Vagina (tissue), 2 donors: ENCODE data around the gene FSTL5. TPM values are rescaled to one million over a fixed set of nuclear protein-coding genes. Genes with fewer than 3 reads are reported as not detected.
"Not testable (repeated sequence)": the region's sequence is repeated elsewhere in the genome, so short reads cannot be mapped to it uniquely, and the experiment has no call there.

Experiments used
- DNase-seq, 2 donors: peaks; one replicate each; pipeline ENCODE4 v3.0.0-alpha.2; 2017; ENCODE audit errors: extremely low spot score in 2 of 2
- H3K27ac ChIP-seq: fragments of 200-600 bp; sonication (generic); one replicate; pipeline ENCODE4 v1.5.1; 2019
- H3K27me3 ChIP-seq: fragments of 200-600 bp; sonication (generic); one replicate; pipeline ENCODE4 v1.5.1; 2019
- H3K36me3 ChIP-seq, 2 donors: fragments of 200-600 bp; sonication (generic); one replicate each; pipeline ENCODE4 v1.5.1; 2017 to 2019
- H3K4me1 ChIP-seq: fragments of 200-600 bp; sonication (generic); one replicate; pipeline ENCODE4 v1.5.1; 2019
- H3K4me3 ChIP-seq, 2 donors: fragments of 200-600 bp; sonication (generic); 1 replicate in 1 of 2; 2 replicates in 1 of 2; pipeline ENCODE4 v1.5.1; 2016 to 2019
- H3K9me3 ChIP-seq: fragments of 200-600 bp; sonication (generic); one replicate; pipeline ENCODE4 v1.5.1; 2019
- POLR2A ChIP-seq, 2 donors: fragments of 450-650 bp; IDR thresholded peaks; one replicate each; pipeline ENCODE4 v1.6.1; 2017; ENCODE audit warnings: antibody characterized with exemption in 2 of 2, mild to moderate bottlenecking in 2 of 2, moderate library complexity in 2 of 2
- POLR2AphosphoS5 ChIP-seq, 2 donors: sonication (generic); formaldehyde crosslinking; IDR thresholded peaks; one replicate each; pipeline ENCODE4 v1.9.0; 2017; ENCODE audit warnings: antibody characterized with exemption in 2 of 2, mild to moderate bottlenecking in 2 of 2, low read depth in 1 of 2; ENCODE audit not compliant: insufficient read depth in 1 of 2
- intact Hi-C: fragments of 100-400 bp; cut with DNase I; formaldehyde crosslinking; loops from one replicate; pipeline ENCODE4 v1.15.1; 2023
- total RNA-seq: library from RNA; depleted of rRNA; stranded (reverse); fragments of >200 nt; gene quantifications from one replicate; pipeline ENCODE4 v1.2.3, GENCODE V29; 2016
- TF ChIP-seq, protein P1 (sequence below), 3 experiments: fragments of 450-650 bp in 2 of 3; fragments of 200-600 bp in 1 of 3; sonication (generic) in 1 of 3; IDR thresholded peaks; one replicate each; pipeline ENCODE4 v1.5.1; 2017 to 2019; ENCODE audit warnings: antibody characterized with exemption in 3 of 3, mild to moderate bottlenecking in 2 of 3, moderate library complexity in 2 of 3

FSTL5 gene
- total RNA-seq, 1 donor from 2014 or later: 0.74 TPM

GRCh38 chr4:162117051-162117450 lies 46.7 kb downstream of the FSTL5 start:
- Histone ChIP-seq H3K27me3 (no peaks in the 10 kb centered on the region), H3K4me3 (no peak overlapping the region), H3K27ac (no peak overlapping the region), H3K9me3 (no peaks in the 10 kb centered on the region), H3K4me1 (no peaks in the 10 kb centered on the region), H3K36me3 (no peaks in the 10 kb centered on the region)
- no peak for DNase-seq
- intact Hi-C loops: no loop called here
- TF ChIP-seq, protein P1, sequence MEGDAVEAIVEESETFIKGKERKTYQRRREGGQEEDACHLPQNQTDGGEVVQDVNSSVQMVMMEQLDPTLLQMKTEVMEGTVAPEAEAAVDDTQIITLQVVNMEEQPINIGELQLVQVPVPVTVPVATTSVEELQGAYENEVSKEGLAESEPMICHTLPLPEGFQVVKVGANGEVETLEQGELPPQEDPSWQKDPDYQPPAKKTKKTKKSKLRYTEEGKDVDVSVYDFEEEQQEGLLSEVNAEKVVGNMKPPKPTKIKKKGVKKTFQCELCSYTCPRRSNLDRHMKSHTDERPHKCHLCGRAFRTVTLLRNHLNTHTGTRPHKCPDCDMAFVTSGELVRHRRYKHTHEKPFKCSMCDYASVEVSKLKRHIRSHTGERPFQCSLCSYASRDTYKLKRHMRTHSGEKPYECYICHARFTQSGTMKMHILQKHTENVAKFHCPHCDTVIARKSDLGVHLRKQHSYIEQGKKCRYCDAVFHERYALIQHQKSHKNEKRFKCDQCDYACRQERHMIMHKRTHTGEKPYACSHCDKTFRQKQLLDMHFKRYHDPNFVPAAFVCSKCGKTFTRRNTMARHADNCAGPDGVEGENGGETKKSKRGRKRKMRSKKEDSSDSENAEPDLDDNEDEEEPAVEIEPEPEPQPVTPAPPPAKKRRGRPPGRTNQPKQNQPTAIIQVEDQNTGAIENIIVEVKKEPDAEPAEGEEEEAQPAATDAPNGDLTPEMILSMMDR (IDR thresholded peaks at IDR 0.05): no peak

GRCh38 chr4:162116095-162116779 lies 47.6 kb downstream of the FSTL5 start:
- no peak for TF ChIP-seq POLR2AphosphoS5 (IDR thresholded peaks at IDR 0.05; ENCODE audit: insufficient read depth in 1 of 2, low read depth in 1 of 2)
- TF ChIP-seq POLR2A (IDR thresholded peaks at IDR 0.05): no peak
- TF ChIP-seq, protein P1 (IDR thresholded peaks at IDR 0.05): no peak
- intact Hi-C loops: no loop called here
- H3K27ac ChIP-seq: no peak overlapping the region
- H3K4me1 ChIP-seq: no peaks in the 10 kb centered on the region
- H3K9me3 ChIP-seq: no peaks in the 10 kb centered on the region
- no peaks in the 10 kb centered on the region for H3K27me3 ChIP-seq
- H3K36me3 ChIP-seq: no peaks in the 10 kb centered on the region
- no peak overlapping the region for H3K4me3 ChIP-seq
- no peak for DNase-seq

DNA sequence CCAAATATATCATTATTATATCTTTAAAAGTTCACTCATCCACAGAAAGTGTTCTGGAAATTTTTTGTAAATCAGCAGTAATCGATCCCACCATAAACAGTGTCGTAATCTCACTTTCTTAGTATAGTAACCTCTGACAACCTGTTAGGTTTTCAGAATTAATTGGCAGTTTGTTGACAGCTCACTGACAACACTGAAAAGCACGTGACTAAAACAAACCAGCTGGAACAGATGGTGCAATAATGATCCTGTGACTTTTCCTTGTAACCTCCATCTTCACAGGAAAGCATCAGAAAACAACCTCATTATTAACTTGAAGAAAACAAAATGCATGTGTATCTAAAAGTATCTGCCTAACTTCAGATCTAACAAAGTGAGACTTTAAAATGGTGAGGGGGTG lies 48.5 kb downstream of the FSTL5 start:
- no peak for DNase-seq
- Histone ChIP-seq H3K9me3 (no peaks in the 10 kb centered on the region), H3K27me3 (no peaks in the 10 kb centered on the region), H3K36me3 (no peaks in the 10 kb centered on the region), H3K4me3 (no peak overlapping the region), H3K27ac (no peak overlapping the region), H3K4me1 (no peaks in the 10 kb centered on the region)
- intact Hi-C loops: no loop called here
- TF ChIP-seq POLR2A (IDR thresholded peaks at IDR 0.05) (no peak), POLR2AphosphoS5 (IDR thresholded peaks at IDR 0.05; ENCODE audit: insufficient read depth in 1 of 2, low read depth in 1 of 2) (no peak)
- TF ChIP-seq, protein P1 (IDR thresholded peaks at IDR 0.05): no peak

- no peak overlapping the region for H3K4me3 ChIP-seq
- DNase-seq: no peak
- no peak overlapping the region for H3K27ac ChIP-seq
- no peaks in the 10 kb centered on the region for H3K27me3 ChIP-seq
- no peaks in the 10 kb centered on the region for H3K36me3 ChIP-seq
- H3K4me1 ChIP-seq: no peaks in the 10 kb centered on the region
- no peak for TF ChIP-seq POLR2AphosphoS5 (IDR thresholded peaks at IDR 0.05; ENCODE audit: insufficient read depth in 1 of 2, low read depth in 1 of 2)
- TF ChIP-seq, protein P1 (IDR thresholded peaks at IDR 0.05): no peak
- TF ChIP-seq POLR2A (IDR thresholded peaks at IDR 0.05): no peak
- no peaks in the 10 kb centered on the region for H3K9me3 ChIP-seq
- intact Hi-C loops: no loop called here
Measured at GRCh38 chr4:162111078-162111477, 52.7 kb downstream of the FSTL5 start.

GRCh38 chr4:162104459-162105124 lies 59.2 kb downstream of the FSTL5 start:
- no peaks in the 10 kb centered on the region for H3K9me3 ChIP-seq
- TF ChIP-seq POLR2AphosphoS5 (IDR thresholded peaks at IDR 0.05; ENCODE audit: insufficient read depth in 1 of 2, low read depth in 1 of 2) (no peak), POLR2A (IDR thresholded peaks at IDR 0.05) (no peak)
- TF ChIP-seq, protein P1 (IDR thresholded peaks at IDR 0.05): no peak
- no peaks in the 10 kb centered on the region for H3K27me3 ChIP-seq
- intact Hi-C loops: no loop called here
- H3K4me3 ChIP-seq: no peak overlapping the region
- no peak for DNase-seq
- H3K27ac ChIP-seq: no peak overlapping the region
- H3K4me1 ChIP-seq: no peaks in the 10 kb centered on the region
- no peaks in the 10 kb centered on the region for H3K36me3 ChIP-seq

DNA sequence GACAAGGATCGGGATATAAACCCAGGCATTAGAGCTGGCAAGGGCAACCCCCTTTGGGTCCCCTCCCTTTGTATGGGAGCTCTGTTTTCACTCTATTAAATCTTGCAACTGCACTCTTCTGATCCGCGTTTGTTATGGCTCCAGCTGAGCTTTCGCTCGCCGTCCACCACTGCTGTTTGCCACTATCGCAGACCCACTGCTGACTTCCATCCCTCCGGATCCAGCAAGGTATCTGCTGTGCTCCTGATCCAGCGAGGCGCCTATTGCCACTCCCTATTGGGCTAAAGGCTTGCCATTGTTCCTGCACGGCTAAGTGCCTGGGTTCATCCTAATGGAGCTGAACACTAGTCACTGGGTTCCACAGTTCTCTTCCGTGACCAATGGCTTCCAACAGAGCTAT lies 59.9 kb downstream of the FSTL5 start:
- not testable (repeated sequence) for H3K4me1 ChIP-seq, DNase-seq

More for the DNA sequence above, 59.9 kb downstream of the FSTL5 start:
- H3K4me3 ChIP-seq, H3K9me3 ChIP-seq, H3K27me3 ChIP-seq, intact Hi-C loops, H3K36me3 ChIP-seq, H3K27ac ChIP-seq: not testable (repeated sequence)
